Fibroblast of mammary gland (primary cell): ENCODE data around the gene IFI35.
A peak's percentile ranks its signal among the peaks of the same experiment; 100 is the strongest.
"Not testable (repeated sequence)": the region's sequence is repeated elsewhere in the genome, so short reads cannot be mapped to it uniquely, and the experiment has no call there.

ENCODE experiments used
- DNase-seq: peaks from one replicate; pipeline ENCODE4 v3.0.0-alpha.2; 2010; ENCODE audit warnings: low read depth
- H3K4me3 ChIP-seq: 2 replicates; pipeline ENCODE4 v1.5.1; 2011; ENCODE audit warnings: low read depth, mild to moderate bottlenecking, low read length, moderate library complexity; ENCODE audit not compliant: control insufficient read depth
- CTCF ChIP-seq: conservative IDR thresholded peaks from 2 replicates; pipeline ENCODE4 v1.5.1; 2011; ENCODE audit warnings: low read depth, low read length, inconsistent platforms; ENCODE audit not compliant: control insufficient read depth, insufficient read depth

Gene IFI35

GRCh38 chr17:43006639-43007551 lies at the start of gene IFI35:
TSS of gene IFI35 (plus strand) at chr17:43006784. CDS start at chr17:43006948, 164 bp downstream.
- peak within 1 kb of the TSS; percentile 92 for H3K4me3 ChIP-seq
- DNase-seq: peak; percentile 83
- no peak for TF ChIP-seq CTCF

- H3K4me3 ChIP-seq: peak within 1 kb of the TSS; percentile 74
- TF ChIP-seq CTCF: no peak
- DNase-seq: peak; percentile 94
Measured at GRCh38 chr17:42964161-42964932, 42.2 kb upstream of the IFI35 start, which contains the start of gene AARSD1. TSS of gene AARSD1 (minus strand) at chr17:42964454. CDS start at chr17:42964440, 14 bp downstream.

- TF ChIP-seq CTCF: no peak
- no peak overlapping the region for H3K4me3 ChIP-seq
- no peak for DNase-seq
Measured at GRCh38 chr17:42967925-42968324, 38.7 kb upstream of the IFI35 start.

GRCh38 chr17:42969001-42969581 lies 37.5 kb upstream of the IFI35 start:
- H3K4me3 ChIP-seq: no peak overlapping the region
- DNase-seq: peak; percentile 68
- no peak for TF ChIP-seq CTCF

GRCh38 chr17:42971589-42971988 lies 35.0 kb upstream of the IFI35 start:
- no peak for DNase-seq
- TF ChIP-seq CTCF: no peak
- H3K4me3 ChIP-seq: no peak overlapping the region

GRCh38 chr17:42973323-42973722 lies 33.3 kb upstream of the IFI35 start:
- not testable (repeated sequence) for H3K4me3 ChIP-seq, DNase-seq
